ENCODE data around the gene CDC42EP5.

CDC42EP5 gene

GRCh38 chr19:54425382-54425723 lies 47.7 kb downstream of the CDC42EP5 start:
- Mint-ChIP-seq H3K9me3 (no peaks in the 10 kb centered on the region), H3K4me3 (no peak overlapping the region), H3K4me1 (peaks cover 4% of the 10 kb centered on the region), H3K27ac (no peak overlapping the region), H3K27me3 (ENCODE audit: low read depth) (peaks cover 27% of the 10 kb centered on the region), H3K36me3 (ENCODE audit: low read depth) (no peaks in the 10 kb centered on the region)
- TF ChIP-seq, protein P1, sequence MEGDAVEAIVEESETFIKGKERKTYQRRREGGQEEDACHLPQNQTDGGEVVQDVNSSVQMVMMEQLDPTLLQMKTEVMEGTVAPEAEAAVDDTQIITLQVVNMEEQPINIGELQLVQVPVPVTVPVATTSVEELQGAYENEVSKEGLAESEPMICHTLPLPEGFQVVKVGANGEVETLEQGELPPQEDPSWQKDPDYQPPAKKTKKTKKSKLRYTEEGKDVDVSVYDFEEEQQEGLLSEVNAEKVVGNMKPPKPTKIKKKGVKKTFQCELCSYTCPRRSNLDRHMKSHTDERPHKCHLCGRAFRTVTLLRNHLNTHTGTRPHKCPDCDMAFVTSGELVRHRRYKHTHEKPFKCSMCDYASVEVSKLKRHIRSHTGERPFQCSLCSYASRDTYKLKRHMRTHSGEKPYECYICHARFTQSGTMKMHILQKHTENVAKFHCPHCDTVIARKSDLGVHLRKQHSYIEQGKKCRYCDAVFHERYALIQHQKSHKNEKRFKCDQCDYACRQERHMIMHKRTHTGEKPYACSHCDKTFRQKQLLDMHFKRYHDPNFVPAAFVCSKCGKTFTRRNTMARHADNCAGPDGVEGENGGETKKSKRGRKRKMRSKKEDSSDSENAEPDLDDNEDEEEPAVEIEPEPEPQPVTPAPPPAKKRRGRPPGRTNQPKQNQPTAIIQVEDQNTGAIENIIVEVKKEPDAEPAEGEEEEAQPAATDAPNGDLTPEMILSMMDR (IDR thresholded peaks at IDR 0.05; ENCODE audit: unreplicated experiment in 3 of 3): no peak

- peaks cover 27% of the 10 kb centered on the region for H3K27me3 Mint-ChIP-seq (ENCODE audit: low read depth)
- H3K4me3 Mint-ChIP-seq: no peak overlapping the region
- TF ChIP-seq, protein P1 (IDR thresholded peaks at IDR 0.05; ENCODE audit: unreplicated experiment in 3 of 3): no peak
- H3K27ac Mint-ChIP-seq: no peak overlapping the region
- peaks cover 6% of the 10 kb centered on the region for H3K4me1 Mint-ChIP-seq
- no peaks in the 10 kb centered on the region for H3K36me3 Mint-ChIP-seq (ENCODE audit: low read depth)
- no peaks in the 10 kb centered on the region for H3K9me3 Mint-ChIP-seq
These were observed 48.3 kb downstream of the CDC42EP5 start for GRCh38 chr19:54424660-54425381.

DNA sequence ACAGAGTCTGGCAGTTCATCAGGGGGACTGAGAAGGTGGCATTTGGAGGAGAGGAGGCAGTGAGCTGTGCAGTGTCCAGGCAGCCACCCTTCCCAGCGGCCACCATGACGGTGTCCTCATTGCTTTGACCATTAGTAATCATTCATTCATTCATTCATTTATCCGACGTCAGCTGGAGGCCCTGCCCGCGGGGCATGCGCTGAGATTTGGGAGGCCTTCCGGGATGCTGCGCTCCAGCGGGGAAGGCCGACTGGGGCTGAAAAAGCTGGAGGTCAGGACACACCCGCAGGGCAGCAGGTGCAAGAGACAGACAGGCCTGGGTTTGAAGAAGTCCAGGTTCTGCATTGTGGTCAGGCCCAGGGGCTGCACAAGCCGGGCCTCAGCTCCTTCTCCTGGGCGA lies 48.9 kb downstream of the CDC42EP5 start:
- peaks cover 23% of the 10 kb centered on the region for H3K27me3 Mint-ChIP-seq (ENCODE audit: low read depth)
- no peak overlapping the region for H3K27ac Mint-ChIP-seq
- TF ChIP-seq, protein P1 (IDR thresholded peaks at IDR 0.05; ENCODE audit: unreplicated experiment in 3 of 3): no peak
- no peak overlapping the region for H3K4me3 Mint-ChIP-seq
- peaks cover 11% of the 10 kb centered on the region for H3K4me1 Mint-ChIP-seq
- H3K9me3 Mint-ChIP-seq: no peaks in the 10 kb centered on the region
- no peaks in the 10 kb centered on the region for H3K36me3 Mint-ChIP-seq (ENCODE audit: low read depth)

GRCh38 chr19:54422136-54422535 lies 51.0 kb downstream of the CDC42EP5 start:
- H3K4me3 Mint-ChIP-seq: no peak overlapping the region
- peaks cover 25% of the 10 kb centered on the region for H3K4me1 Mint-ChIP-seq
- H3K36me3 Mint-ChIP-seq (ENCODE audit: low read depth): no peaks in the 10 kb centered on the region
- H3K27ac Mint-ChIP-seq: no peak overlapping the region
- TF ChIP-seq, protein P1 (IDR thresholded peaks at IDR 0.05; ENCODE audit: unreplicated experiment in 3 of 3): no peak
- peaks cover 29% of the 10 kb centered on the region for H3K27me3 Mint-ChIP-seq (ENCODE audit: low read depth)
- no peaks in the 10 kb centered on the region for H3K9me3 Mint-ChIP-seq

DNA sequence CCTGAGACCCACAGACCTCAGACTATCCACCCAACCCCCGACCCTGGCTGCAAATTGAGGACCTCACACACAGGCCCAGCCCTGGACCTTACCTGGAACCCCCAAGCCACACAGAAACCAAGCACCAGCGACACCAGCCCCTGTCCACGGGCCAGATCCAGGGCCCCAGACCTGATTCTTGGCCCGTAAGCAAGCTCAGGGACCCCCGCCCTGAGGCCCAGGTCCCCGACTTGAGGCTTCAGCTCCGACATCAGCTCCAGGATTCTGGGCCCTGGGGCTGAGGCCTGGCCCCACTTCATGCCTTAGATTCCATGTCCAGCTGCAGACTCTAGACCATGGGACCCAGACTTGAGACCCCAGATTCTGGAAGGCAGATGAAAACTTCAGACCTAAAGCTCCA lies 51.6 kb downstream of the CDC42EP5 start:
- H3K36me3 Mint-ChIP-seq (ENCODE audit: low read depth): no peaks in the 10 kb centered on the region
- peaks cover 28% of the 10 kb centered on the region for H3K4me1 Mint-ChIP-seq
- TF ChIP-seq, protein P1 (IDR thresholded peaks at IDR 0.05; ENCODE audit: unreplicated experiment in 3 of 3): no peak
- no peak overlapping the region for H3K4me3 Mint-ChIP-seq
- H3K9me3 Mint-ChIP-seq: no peaks in the 10 kb centered on the region
- H3K27me3 Mint-ChIP-seq (ENCODE audit: low read depth): peaks cover 32% of the 10 kb centered on the region
- H3K27ac Mint-ChIP-seq: peak overlapping the region; percentile 31 to 52 (median 31)

GRCh38 chr19:54421169-54421516 lies 52.0 kb downstream of the CDC42EP5 start:
- H3K4me1 Mint-ChIP-seq: peaks cover 28% of the 10 kb centered on the region

More at GRCh38 chr19:54421169-54421516, 52.0 kb downstream of the CDC42EP5 start:
- Mint-ChIP-seq H3K4me3 (no peak overlapping the region), H3K27me3 (ENCODE audit: low read depth) (peaks cover 32% of the 10 kb centered on the region), H3K36me3 (ENCODE audit: low read depth) (no peaks in the 10 kb centered on the region), H3K9me3 (no peaks in the 10 kb centered on the region), H3K27ac (peak overlapping the region; percentile 31 to 52 (median 31))
- TF ChIP-seq, protein P1 (IDR thresholded peaks at IDR 0.05; ENCODE audit: unreplicated experiment in 3 of 3): no peak

All from nephron (organoid).